ENCODE measurements around the gene ERO1B. TPM values are rescaled to one million over a fixed set of nuclear protein-coding genes. Genes with fewer than 3 reads are reported as not detected.

The ERO1B gene
- total RNA-seq, 2 experiments from 2014 or later, result 7.0 to 11.0 TPM

GRCh38 chr1:236322566-236323409, 41.0 kb upstream of the ERO1B start:
- Histone ChIP-seq H3K4me1 (ENCODE audit: insufficient read depth, low read length, poor library complexity, severe bottlenecking) (no peaks in the 10 kb centered on the region), H3K9me2 (ENCODE audit: insufficient read depth, low read length) (no peaks in the 10 kb centered on the region), H3K9me3 (ENCODE audit: low read length) (peaks cover 10% of the 10 kb centered on the region; the same call in 1 of the 2 replicates), H3K4me2 (ENCODE audit: low read length) (no peak overlapping the region), H3K36me3 (ENCODE audit: insufficient read depth, low read length) (no peaks in the 10 kb centered on the region), H2AFZ (ENCODE audit: low read length) (no peak overlapping the region), H3K79me2 (ENCODE audit: insufficient read depth, low read depth, low read length) (no peaks in the 10 kb centered on the region), H3K27ac (ENCODE audit: low read depth, low read length, poor library complexity, severe bottlenecking) (no peak overlapping the region), H4K20me1 (ENCODE audit: insufficient read depth, low read length) (no peaks in the 10 kb centered on the region), H3K4me3 (ENCODE audit: low read depth, low read length, poor library complexity, severe bottlenecking) (no peak overlapping the region)
- ChIA-PET CTCF (ENCODE audit: unreplicated experiment) (no interaction called here), POLR2A (interaction anchor here (0.7 to 1.2 kb wide), 2 partner anchors 46 to 703 kb away, joined by 3 to 4 read pairs; no protein-coding TSS in a partner anchor)
- no peak for DNase-seq (ENCODE audit: low spot score)
- intact Hi-C loops (cut with micrococcal nuclease; ENCODE audit: unreplicated experiment), result no loop called here
- TF ChIP-seq CTCF (conservative IDR thresholded peaks at IDR 0.05; ENCODE audit: low read length), result no peak
- no peak for TF ChIP-seq EZH2phosphoT487 (IDR thresholded peaks at IDR 0.05; ENCODE audit: borderline replicate concordance, low read depth, low read length)
- no TSS peak for BruUV-seq (replicated peaks)

- TF ChIP-seq CTCF (conservative IDR thresholded peaks at IDR 0.05; ENCODE audit: low read length), result no peak
- no peak for TF ChIP-seq EZH2phosphoT487 (IDR thresholded peaks at IDR 0.05; ENCODE audit: borderline replicate concordance, low read depth, low read length)
- Histone ChIP-seq H3K27ac (ENCODE audit: low read depth, low read length, poor library complexity, severe bottlenecking) (no peak overlapping the region), H3K9me2 (ENCODE audit: insufficient read depth, low read length) (no peaks in the 10 kb centered on the region), H2AFZ (ENCODE audit: low read length) (no peak overlapping the region), H3K36me3 (ENCODE audit: insufficient read depth, low read length) (no peaks in the 10 kb centered on the region), H3K79me2 (ENCODE audit: insufficient read depth, low read depth, low read length) (no peaks in the 10 kb centered on the region), H3K4me1 (ENCODE audit: insufficient read depth, low read length, poor library complexity, severe bottlenecking) (no peaks in the 10 kb centered on the region), H3K4me3 (ENCODE audit: low read depth, low read length, poor library complexity, severe bottlenecking) (no peak overlapping the region), H3K4me2 (ENCODE audit: low read length) (no peak overlapping the region), H3K9me3 (ENCODE audit: low read length) (peaks cover 10% of the 10 kb centered on the region; the same call in 1 of the 2 replicates), H4K20me1 (ENCODE audit: insufficient read depth, low read length) (no peaks in the 10 kb centered on the region)
- BruUV-seq (replicated peaks), result no TSS peak
- ChIA-PET POLR2A (interaction anchor here (0.7 kb wide), 1 partner anchor 252 kb away, joined by 3 read pairs; no protein-coding TSS in a partner anchor), CTCF (ENCODE audit: unreplicated experiment) (no interaction called here)
- intact Hi-C loops (cut with micrococcal nuclease; ENCODE audit: unreplicated experiment), result no loop called here
- DNase-seq (ENCODE audit: low spot score), result no peak
Measured at GRCh38 chr1:236321101-236321500, 39.3 kb upstream of the ERO1B start.

DNA sequence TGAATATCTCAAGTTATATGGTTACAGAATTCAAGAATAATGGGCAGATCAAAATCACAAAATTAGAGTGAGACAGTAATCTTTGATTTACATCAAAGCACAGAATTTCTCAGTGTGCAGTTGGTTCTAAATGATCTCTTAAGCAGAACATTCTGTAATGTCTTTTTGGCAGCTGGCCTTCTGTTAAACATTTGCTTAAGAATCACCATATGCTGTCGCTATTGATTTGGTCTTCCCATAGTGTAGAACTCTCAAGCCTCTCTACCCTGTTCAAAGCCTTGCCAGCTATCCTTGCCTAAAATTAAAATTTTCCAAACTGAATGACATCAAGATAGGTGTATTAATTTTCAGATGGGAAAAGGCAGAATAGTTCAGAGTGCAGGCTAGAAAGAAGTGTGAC, 38.9 kb upstream of the ERO1B start:
- Histone ChIP-seq H3K79me2 (ENCODE audit: insufficient read depth, low read depth, low read length) (no peaks in the 10 kb centered on the region), H3K36me3 (ENCODE audit: insufficient read depth, low read length) (no peaks in the 10 kb centered on the region), H2AFZ (ENCODE audit: low read length) (no peak overlapping the region), H3K4me1 (ENCODE audit: insufficient read depth, low read length, poor library complexity, severe bottlenecking) (no peaks in the 10 kb centered on the region), H3K4me2 (ENCODE audit: low read length) (no peak overlapping the region), H3K9me3 (ENCODE audit: low read length) (peaks cover 10% of the 10 kb centered on the region; the same call in 1 of the 2 replicates), H3K9me2 (ENCODE audit: insufficient read depth, low read length) (no peaks in the 10 kb centered on the region), H3K27ac (ENCODE audit: low read depth, low read length, poor library complexity, severe bottlenecking) (no peak overlapping the region), H4K20me1 (ENCODE audit: insufficient read depth, low read length) (no peaks in the 10 kb centered on the region), H3K4me3 (ENCODE audit: low read depth, low read length, poor library complexity, severe bottlenecking) (no peak overlapping the region)
- intact Hi-C loops (cut with micrococcal nuclease; ENCODE audit: unreplicated experiment), result no loop called here
- BruUV-seq (replicated peaks), result no TSS peak
- ChIA-PET POLR2A (interaction anchor here (0.7 kb wide), 1 partner anchor 253 kb away, joined by 3 read pairs; no protein-coding TSS in a partner anchor), CTCF (ENCODE audit: unreplicated experiment) (no interaction called here)
- no peak for DNase-seq (ENCODE audit: low spot score)
- TF ChIP-seq EZH2phosphoT487 (IDR thresholded peaks at IDR 0.05; ENCODE audit: borderline replicate concordance, low read depth, low read length) (no peak), CTCF (conservative IDR thresholded peaks at IDR 0.05; ENCODE audit: low read length) (no peak)

All from OCI-LY7 (cell line).